Stomach (tissue), 9 donors: ENCODE results near the gene A4GALT. TPM values are rescaled to one million over a fixed set of nuclear protein-coding genes. Genes with fewer than 3 reads are reported as not detected.

Experiments
- DNase-seq, 2 donors: peaks; one replicate each; pipeline versions ENCODE4 v3.0.0 to v3.0.0-alpha.2; 2013 to 2019
- H3K27ac ChIP-seq, 5 donors: fragments of 200-600 bp in 4 of 5; sonication (generic) in 4 of 5; one replicate each; pipeline ENCODE4 v1.5.1; 2013 to 2019; ENCODE audit warnings: mild to moderate bottlenecking in 1 of 5, moderate library complexity in 1 of 5
- H3K27me3 ChIP-seq, 3 donors: fragments of 200-600 bp; sonication (generic); one replicate each; pipeline ENCODE4 v1.5.1; 2017 to 2019; ENCODE audit warnings: mixed run types in 1 of 3
- H3K36me3 ChIP-seq, 4 donors: fragments of 200-600 bp; sonication (generic); 1 replicate in 3 of 4; 2 replicates in 1 of 4; pipeline ENCODE4 v1.5.1; 2016 to 2019
- H3K4me1 ChIP-seq, 4 donors: fragments of 200-600 bp; sonication (generic); one replicate each; pipeline ENCODE4 v1.5.1; 2016 to 2019
- H3K4me3 ChIP-seq, 4 donors: fragments of 200-600 bp; sonication (generic) in 3 of 4; one replicate each; pipeline ENCODE4 v1.5.1; 2016 to 2019; ENCODE audit warnings: mild to moderate bottlenecking in 1 of 4
- H3K9me3 ChIP-seq, 4 donors: fragments of 200-600 bp; sonication (generic); one replicate each; pipeline ENCODE4 v1.5.1; 2016 to 2019
- CTCF ChIP-seq, 7 experiments: fragments of 450-650 bp in 4 of 7; fragments of 200-600 bp in 3 of 7; sonication (generic) in 3 of 7; IDR thresholded peaks; one replicate each; pipeline ENCODE4 v1.5.1; 2016 to 2019; ENCODE audit warnings: antibody characterized with exemption in 7 of 7, control low read depth in 2 of 7, mild to moderate bottlenecking in 1 of 7
- EP300 ChIP-seq: sonication (generic); formaldehyde crosslinking; IDR thresholded peaks from one replicate; pipeline ENCODE4 v1.6.1; 2017; ENCODE audit warnings: antibody characterized with exemption
- POLR2A ChIP-seq, 4 donors: fragments of 450-650 bp; IDR thresholded peaks; one replicate each; pipeline ENCODE4 v1.6.1; 2016; ENCODE audit warnings: antibody characterized with exemption in 4 of 4, control low read depth in 2 of 4, mild to moderate bottlenecking in 1 of 4, moderate library complexity in 1 of 4
- POLR2AphosphoS5 ChIP-seq, 3 donors: sonication (generic); formaldehyde crosslinking; IDR thresholded peaks; one replicate each; pipeline ENCODE4 v1.6.1; 2016; ENCODE audit warnings: antibody characterized with exemption in 3 of 3
- WGBS, 5 donors: extraction: QIAGEN DNeasy Blood & Tissue Kit in 3 of 5; methylation state at CpG; one replicate each; pipeline versions ENCODE4 v1.1.5 to v1.1.7; 2013 to 2018; 5-methylcytosine and 5-hydroxymethylcytosine counted together
- intact Hi-C: fragments of 100-400 bp; cut with DNase I; formaldehyde crosslinking; loops from one replicate; pipeline ENCODE4 v1.15.1; 2023; ENCODE audit warnings: low total_unique reads
- polyA plus RNA-seq, 3 donors: library from polyadenylated mRNA; stranded (reverse); fragments of 200-250 nt; gene quantifications; one replicate each; pipeline ENCODE4 v1.2.3, GENCODE V29; 2013
- total RNA-seq, 5 donors: library from RNA; depleted of rRNA; stranded (reverse); fragments of >200 nt; gene quantifications; one replicate each; pipeline versions ENCODE4 v1.1.0 to v1.2.3, GENCODE V29; 2014 to 2016
- donor health status: healthy with polysubstance abuse.
- donor health status: Bipolar disorder and iron deficiency.
- donor health status: healthy.

Gene A4GALT
- total and polyA plus RNA-seq, 8 donors: 3.2 to 59.4 (median 17.6) TPM

DNA sequence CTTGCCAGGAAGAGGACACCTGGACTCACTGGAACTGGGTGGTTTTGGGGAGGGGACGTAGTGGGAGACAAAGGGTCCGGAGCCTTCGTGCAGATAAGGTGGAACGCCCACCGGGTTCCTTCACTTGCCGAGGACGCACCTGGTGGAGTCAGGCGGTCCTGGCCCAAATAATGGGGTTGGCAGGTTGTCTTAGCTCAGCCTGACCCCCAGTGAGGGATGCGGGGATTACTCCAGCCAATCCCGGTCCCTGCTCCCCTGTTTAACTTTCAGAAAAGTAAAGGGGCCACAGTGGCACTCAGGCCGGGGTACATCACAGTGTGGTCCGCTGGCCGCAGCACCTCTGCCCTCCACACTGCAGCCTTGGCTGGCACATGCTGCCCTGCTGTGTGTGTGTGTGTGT is 18.0 kb downstream of the A4GALT start:
- H3K4me3 ChIP-seq: no peak overlapping the region
- intact Hi-C loops: no loop called here
- no peak for TF ChIP-seq EP300
- no peak for TF ChIP-seq CTCF (IDR thresholded peaks at IDR 0.05)
- TF ChIP-seq POLR2AphosphoS5 (IDR thresholded peaks at IDR 0.05): no peak
- TF ChIP-seq POLR2A (IDR thresholded peaks at IDR 0.05): no peak
- peak in 1 of 2 donors; percentile 5 for DNase-seq
- H3K27ac ChIP-seq: no peak overlapping the region
- WGBS, 5 donors: 91 to 96% (median 91%) methylated on average over 13 of the region's 13 CpGs
- H3K4me1 ChIP-seq: peaks cover 21 to 53% (median 33%) of the 10 kb centered on the region in 4 donors
- H3K27me3 ChIP-seq: no peaks in the 10 kb centered on the region
- no peaks in the 10 kb centered on the region for H3K36me3 ChIP-seq
- H3K9me3 ChIP-seq: no peaks in the 10 kb centered on the region

- Histone ChIP-seq H3K4me3 (no peak overlapping the region), H3K27ac (peak overlapping the region in 1 of 5 donors; percentile 90), H3K27me3 (no peaks in the 10 kb centered on the region), H3K36me3 (no peaks in the 10 kb centered on the region), H3K9me3 (no peaks in the 10 kb centered on the region), H3K4me1 (peaks cover 25 to 63% (median 41%) of the 10 kb centered on the region in 4 donors)
- no peak for DNase-seq
- 84 to 88% (median 85%) methylated on average over 8 of the region's 8 CpGs for WGBS, 5 donors
- intact Hi-C loops: no loop called here
- TF ChIP-seq CTCF (IDR thresholded peaks at IDR 0.05): no peak
- no peak for TF ChIP-seq POLR2AphosphoS5 (IDR thresholded peaks at IDR 0.05)
- no peak for TF ChIP-seq POLR2A (IDR thresholded peaks at IDR 0.05)
- TF ChIP-seq EP300: no peak
These were observed 19.0 kb downstream of the A4GALT start for GRCh38 chr22:42701694-42702093.

GRCh38 chr22:42700901-42701300 is 19.8 kb downstream of the A4GALT start:
- no peaks in the 10 kb centered on the region for H3K27me3 ChIP-seq
- intact Hi-C loops: no loop called here
- H3K9me3 ChIP-seq: no peaks in the 10 kb centered on the region
- 66 to 93% (median 83%) methylated on average over 3 to 6 of the region's 6 CpGs for WGBS, 5 donors
- DNase-seq: no peak
- H3K36me3 ChIP-seq: no peaks in the 10 kb centered on the region
- no peak overlapping the region for H3K4me3 ChIP-seq
- peaks cover 25 to 65% (median 43%) of the 10 kb centered on the region in 4 donors for H3K4me1 ChIP-seq
- H3K27ac ChIP-seq: peak overlapping the region in 1 of 5 donors; percentile 90
- TF ChIP-seq POLR2A (IDR thresholded peaks at IDR 0.05) (no peak), CTCF (IDR thresholded peaks at IDR 0.05) (no peak), EP300 (no peak), POLR2AphosphoS5 (IDR thresholded peaks at IDR 0.05) (no peak)

GRCh38 chr22:42700355-42700754 is 20.3 kb downstream of the A4GALT start:
- DNase-seq: no peak
- Histone ChIP-seq H3K27ac (peak overlapping the region in 4 of 5 donors; percentile 74 to 90 (median 80)), H3K9me3 (no peaks in the 10 kb centered on the region), H3K27me3 (no peaks in the 10 kb centered on the region), H3K4me3 (no peak overlapping the region), H3K36me3 (peaks cover 0 to under 1% (median 0%) of the 10 kb centered on the region in 4 donors), H3K4me1 (peaks cover 26 to 70% (median 45%) of the 10 kb centered on the region in 4 donors)
- no peak for TF ChIP-seq EP300
- TF ChIP-seq POLR2AphosphoS5 (IDR thresholded peaks at IDR 0.05): no peak
- TF ChIP-seq CTCF (IDR thresholded peaks at IDR 0.05): no peak
- TF ChIP-seq POLR2A (IDR thresholded peaks at IDR 0.05): no peak
- intact Hi-C loops: no loop called here
- WGBS, 5 donors: 75 to 85% (median 81%) methylated on average over 7 to 8 of the region's 8 CpGs
